ENCODE data around the gene CCDC201. TPM values are rescaled to one million over a fixed set of nuclear protein-coding genes. Genes with fewer than 3 reads are reported as not detected.

CCDC201 gene
- polyA plus RNA-seq, 4 donors: not detected

DNA sequence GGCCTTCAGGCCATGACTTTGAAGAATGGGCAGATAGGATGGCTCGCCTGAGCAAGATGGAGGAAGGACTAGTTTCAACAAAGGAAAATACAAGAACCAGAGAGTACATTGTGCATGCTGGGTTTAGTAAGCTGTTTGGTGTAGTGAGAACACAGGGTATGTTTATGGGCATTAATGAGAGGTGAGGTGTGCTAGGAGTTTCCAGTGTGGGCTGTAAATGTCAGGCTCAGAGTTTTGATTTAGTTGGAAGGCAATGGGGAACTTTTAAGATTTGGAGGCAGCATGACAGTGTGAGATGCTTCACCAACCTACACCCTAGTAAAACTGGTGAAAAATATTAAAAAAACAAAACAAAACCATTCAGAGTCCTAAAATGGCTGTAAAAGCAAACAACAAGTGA is 28.7 kb upstream of the CCDC201 start:
- Histone ChIP-seq H3K27ac (ENCODE audit: low read depth in 1 of 3, low read length in 2 of 3) (no peak overlapping the region), H3K4me1 (ENCODE audit: control insufficient read depth in 3 of 3, insufficient read depth in 2 of 3, low read depth in 1 of 3, low read length in 2 of 3) (no peaks in the 10 kb centered on the region), H3K9me3 (ENCODE audit: control insufficient read depth in 2 of 2, insufficient read depth in 1 of 2, low read depth in 1 of 2, low read length in 1 of 2) (no peaks in the 10 kb centered on the region), H3K4me3 (ENCODE audit: low read depth in 1 of 3, low read length in 3 of 3) (no peak overlapping the region), H3K36me3 (ENCODE audit: control insufficient read depth in 3 of 3, insufficient read depth in 2 of 3, low read depth in 1 of 3, low read length in 3 of 3) (no peaks in the 10 kb centered on the region), H3K27me3 (ENCODE audit: control insufficient read depth in 3 of 3, insufficient read depth in 3 of 3, low read length in 3 of 3) (no peaks in the 10 kb centered on the region)
- 79 to 81% (median 79%) methylated on average over 1 of the region's 1 CpG for whole genome bisulfite sequencing, 3 donors
- no peak for DNase-seq
- no peak for FAIRE-seq

DNA sequence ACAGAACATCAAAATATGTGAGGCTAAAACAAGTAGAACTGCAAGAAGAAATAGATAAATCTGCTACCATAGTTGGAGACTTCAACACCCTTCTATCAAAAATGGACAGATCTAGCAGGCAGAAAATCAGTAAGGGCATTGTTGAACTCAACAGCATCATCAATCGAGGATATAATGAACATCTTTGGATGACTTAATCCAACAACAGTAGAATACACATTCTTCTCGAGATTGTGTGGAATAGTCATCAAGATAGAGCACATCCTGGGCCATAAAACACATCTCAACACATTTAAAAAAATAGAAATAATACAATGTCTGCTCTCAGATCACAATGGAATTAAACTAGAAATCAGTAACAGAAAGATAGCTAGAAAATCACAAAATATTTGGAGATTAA is 25.3 kb upstream of the CCDC201 start:
- no peak overlapping the region for H3K4me3 ChIP-seq (ENCODE audit: low read depth in 1 of 3, low read length in 3 of 3)
- no peaks in the 10 kb centered on the region for H3K27me3 ChIP-seq (ENCODE audit: control insufficient read depth in 3 of 3, insufficient read depth in 3 of 3, low read length in 3 of 3)
- H3K27ac ChIP-seq (ENCODE audit: low read depth in 1 of 3, low read length in 2 of 3): no peak overlapping the region
- H3K9me3 ChIP-seq (ENCODE audit: control insufficient read depth in 2 of 2, insufficient read depth in 1 of 2, low read depth in 1 of 2, low read length in 1 of 2): no peaks in the 10 kb centered on the region
- FAIRE-seq (no peak), DNase-seq (no peak)
- 57 to 70% (median 62%) methylated on average over 2 of the region's 2 CpGs for WGBS, 3 donors
- no peaks in the 10 kb centered on the region for H3K36me3 ChIP-seq (ENCODE audit: control insufficient read depth in 3 of 3, insufficient read depth in 2 of 3, low read depth in 1 of 3, low read length in 3 of 3)
- no peaks in the 10 kb centered on the region for H3K4me1 ChIP-seq (ENCODE audit: control insufficient read depth in 3 of 3, insufficient read depth in 2 of 3, low read depth in 1 of 3, low read length in 2 of 3)

DNA sequence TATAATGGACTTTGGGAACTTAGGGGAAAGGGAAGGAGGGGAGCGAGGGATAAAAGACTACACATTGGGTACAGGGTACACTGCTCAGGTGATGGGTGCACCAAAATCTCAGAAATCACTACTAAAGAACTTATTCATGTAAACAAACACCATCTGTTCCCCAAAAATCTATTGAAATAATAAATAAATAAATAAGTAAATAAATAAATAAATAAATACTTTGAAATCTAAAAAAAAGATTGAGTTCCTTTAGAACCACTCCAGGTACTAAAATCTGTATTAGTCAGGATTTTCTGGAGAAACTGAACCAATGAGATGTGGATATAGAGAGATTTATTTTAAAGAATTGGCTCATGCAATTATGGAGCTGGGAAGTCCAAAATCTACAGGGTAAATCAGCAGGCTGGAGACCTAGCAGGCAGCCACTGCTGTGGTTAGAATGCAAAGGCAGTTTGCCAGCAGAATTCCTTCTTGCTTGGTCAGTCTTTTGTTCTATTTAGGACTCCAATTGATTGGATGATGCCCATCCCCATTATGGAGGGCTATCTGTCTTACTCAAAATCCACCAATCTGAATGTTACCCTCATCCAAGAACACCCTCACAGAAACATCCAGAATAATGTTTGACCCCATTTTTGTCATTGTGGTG is 24.3 kb upstream of the CCDC201 start:
- H3K27me3 ChIP-seq (ENCODE audit: control insufficient read depth in 3 of 3, insufficient read depth in 3 of 3, low read length in 3 of 3): peaks cover 0 to 4% (median 0%) of the 10 kb centered on the region in 3 donors
- WGBS, 3 donors: 93 to 100% (median 96%) methylated on average over 1 of the region's 1 CpG
- H3K4me1 ChIP-seq (ENCODE audit: control insufficient read depth in 3 of 3, insufficient read depth in 2 of 3, low read depth in 1 of 3, low read length in 2 of 3): no peaks in the 10 kb centered on the region
- no peaks in the 10 kb centered on the region for H3K36me3 ChIP-seq (ENCODE audit: control insufficient read depth in 3 of 3, insufficient read depth in 2 of 3, low read depth in 1 of 3, low read length in 3 of 3)
- no peak overlapping the region for H3K27ac ChIP-seq (ENCODE audit: low read depth in 1 of 3, low read length in 2 of 3)
- DNase-seq: no peak
- no peak for FAIRE-seq
- H3K9me3 ChIP-seq (ENCODE audit: control insufficient read depth in 2 of 2, insufficient read depth in 1 of 2, low read depth in 1 of 2, low read length in 1 of 2): no peaks in the 10 kb centered on the region
- H3K4me3 ChIP-seq (ENCODE audit: low read depth in 1 of 3, low read length in 3 of 3): no peak overlapping the region

DNA sequence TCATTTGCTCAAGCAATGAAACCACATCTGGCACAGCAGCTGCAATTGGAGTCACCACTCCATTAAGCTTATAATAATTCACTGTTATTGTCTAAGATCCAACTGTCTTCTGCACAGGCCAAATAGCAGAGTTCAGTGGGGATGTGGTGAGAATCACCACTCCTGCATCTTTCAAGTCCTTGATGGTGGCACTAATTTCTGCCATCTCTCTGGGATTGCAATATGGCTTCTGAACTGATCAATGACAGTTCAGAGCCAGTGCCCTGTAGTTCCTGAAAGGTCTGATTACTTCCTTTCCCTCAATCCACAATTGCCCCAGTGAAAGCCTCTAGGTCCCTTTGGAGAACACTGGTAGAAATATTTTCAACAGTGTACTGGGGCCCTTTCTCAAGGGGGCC is 21.8 kb upstream of the CCDC201 start:
- no peaks in the 10 kb centered on the region for H3K36me3 ChIP-seq (ENCODE audit: control insufficient read depth in 3 of 3, insufficient read depth in 2 of 3, low read depth in 1 of 3, low read length in 3 of 3)
- no peaks in the 10 kb centered on the region for H3K9me3 ChIP-seq (ENCODE audit: control insufficient read depth in 2 of 2, insufficient read depth in 1 of 2, low read depth in 1 of 2, low read length in 1 of 2)
- peaks cover 2 to 17% (median 3%) of the 10 kb centered on the region in 3 donors for H3K27me3 ChIP-seq (ENCODE audit: control insufficient read depth in 3 of 3, insufficient read depth in 3 of 3, low read length in 3 of 3)
- FAIRE-seq: no peak
- H3K27ac ChIP-seq (ENCODE audit: low read depth in 1 of 3, low read length in 2 of 3): no peak overlapping the region
- DNase-seq: no peak
- H3K4me3 ChIP-seq (ENCODE audit: low read depth in 1 of 3, low read length in 3 of 3): no peak overlapping the region
- no peaks in the 10 kb centered on the region for H3K4me1 ChIP-seq (ENCODE audit: control insufficient read depth in 3 of 3, insufficient read depth in 2 of 3, low read depth in 1 of 3, low read length in 2 of 3)

DNA sequence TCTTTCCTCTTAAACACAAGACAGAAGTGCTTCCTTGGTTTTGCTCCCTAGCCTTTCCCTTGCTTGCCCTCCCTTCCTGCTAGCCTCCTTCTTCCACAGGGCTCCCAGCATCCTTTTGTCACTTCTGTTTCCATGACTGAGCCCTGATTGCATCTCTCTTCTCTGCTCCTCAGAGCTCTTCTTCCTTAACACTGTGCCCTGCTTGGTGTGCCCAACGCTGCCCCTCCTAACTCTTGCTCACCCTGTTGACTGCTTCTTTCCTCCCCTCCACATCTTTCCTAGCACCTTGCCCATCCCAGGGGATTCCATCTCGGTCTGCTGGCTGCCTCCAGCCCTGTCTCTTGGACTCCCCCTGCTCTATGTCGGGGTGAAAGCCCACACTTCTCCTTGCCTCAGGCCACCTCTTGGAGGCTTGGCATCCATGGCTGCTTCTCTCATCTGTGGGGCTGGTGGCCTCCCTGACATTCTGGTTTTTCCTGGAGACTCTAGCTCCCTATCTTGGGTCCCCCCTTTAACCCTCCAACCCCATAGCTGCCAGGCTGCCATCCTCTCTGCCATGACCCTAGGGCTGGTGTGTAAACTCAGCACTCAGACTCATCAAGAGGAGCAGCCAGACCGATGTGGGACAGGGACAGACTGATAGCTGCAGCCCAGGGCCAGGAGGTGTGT is 21.2 kb upstream of the CCDC201 start:
- DNase-seq: no peak
- Histone ChIP-seq H3K27ac (ENCODE audit: low read depth in 1 of 3, low read length in 2 of 3) (no peak overlapping the region), H3K4me1 (ENCODE audit: control insufficient read depth in 3 of 3, insufficient read depth in 2 of 3, low read depth in 1 of 3, low read length in 2 of 3) (no peaks in the 10 kb centered on the region), H3K27me3 (ENCODE audit: control insufficient read depth in 3 of 3, insufficient read depth in 3 of 3, low read length in 3 of 3) (peaks cover 3 to 21% (median 7%) of the 10 kb centered on the region in 3 donors), H3K36me3 (ENCODE audit: control insufficient read depth in 3 of 3, insufficient read depth in 2 of 3, low read depth in 1 of 3, low read length in 3 of 3) (no peaks in the 10 kb centered on the region), H3K9me3 (ENCODE audit: control insufficient read depth in 2 of 2, insufficient read depth in 1 of 2, low read depth in 1 of 2, low read length in 1 of 2) (no peaks in the 10 kb centered on the region), H3K4me3 (ENCODE audit: low read depth in 1 of 3, low read length in 3 of 3) (no peak overlapping the region)
- WGBS, 3 donors: 56 to 72% (median 60%) methylated on average over 4 of the region's 4 CpGs
- FAIRE-seq: no peak

DNA sequence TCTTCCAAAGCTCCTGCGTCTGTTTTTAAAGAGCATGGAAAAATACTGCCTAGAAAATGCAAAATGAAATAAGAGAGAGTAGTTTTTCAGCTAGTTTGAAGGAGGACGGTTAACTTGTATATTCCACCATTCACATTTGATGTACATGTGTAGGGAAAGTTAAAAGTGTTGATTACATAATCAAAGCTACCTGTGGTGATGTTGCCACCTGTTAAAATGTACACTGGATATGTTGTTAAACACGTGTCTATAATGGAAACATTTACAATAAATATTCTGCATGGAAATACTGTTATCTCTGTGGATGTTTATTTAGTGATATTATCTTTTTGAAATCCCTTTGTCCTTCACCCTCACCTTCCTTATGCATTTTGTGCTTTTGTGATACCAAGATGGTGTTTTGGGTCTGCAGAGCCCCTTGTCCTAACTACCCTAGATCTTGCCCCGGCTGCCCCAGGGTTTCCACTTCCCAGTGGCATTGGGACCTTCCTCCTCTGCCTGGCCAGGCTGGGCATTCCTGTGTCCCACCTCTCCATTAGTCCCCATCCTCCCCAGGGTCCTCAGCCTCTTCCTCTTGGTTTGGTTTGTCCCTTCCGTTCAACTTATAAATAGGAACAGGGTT is 20.6 kb upstream of the CCDC201 start:
- no peaks in the 10 kb centered on the region for H3K36me3 ChIP-seq (ENCODE audit: control insufficient read depth in 3 of 3, insufficient read depth in 2 of 3, low read depth in 1 of 3, low read length in 3 of 3)
- 61 to 63% (median 63%) methylated on average over 5 of the region's 5 CpGs for WGBS, 3 donors
- no peaks in the 10 kb centered on the region for H3K9me3 ChIP-seq (ENCODE audit: control insufficient read depth in 2 of 2, insufficient read depth in 1 of 2, low read depth in 1 of 2, low read length in 1 of 2)
- FAIRE-seq (no peak), DNase-seq (no peak)
- no peak overlapping the region for H3K27ac ChIP-seq (ENCODE audit: low read depth in 1 of 3, low read length in 2 of 3)
- peaks cover 8 to 24% (median 9%) of the 10 kb centered on the region in 3 donors for H3K27me3 ChIP-seq (ENCODE audit: control insufficient read depth in 3 of 3, insufficient read depth in 3 of 3, low read length in 3 of 3)
- no peaks in the 10 kb centered on the region for H3K4me1 ChIP-seq (ENCODE audit: control insufficient read depth in 3 of 3, insufficient read depth in 2 of 3, low read depth in 1 of 3, low read length in 2 of 3)
- no peak overlapping the region for H3K4me3 ChIP-seq (ENCODE audit: low read depth in 1 of 3, low read length in 3 of 3)

DNA sequence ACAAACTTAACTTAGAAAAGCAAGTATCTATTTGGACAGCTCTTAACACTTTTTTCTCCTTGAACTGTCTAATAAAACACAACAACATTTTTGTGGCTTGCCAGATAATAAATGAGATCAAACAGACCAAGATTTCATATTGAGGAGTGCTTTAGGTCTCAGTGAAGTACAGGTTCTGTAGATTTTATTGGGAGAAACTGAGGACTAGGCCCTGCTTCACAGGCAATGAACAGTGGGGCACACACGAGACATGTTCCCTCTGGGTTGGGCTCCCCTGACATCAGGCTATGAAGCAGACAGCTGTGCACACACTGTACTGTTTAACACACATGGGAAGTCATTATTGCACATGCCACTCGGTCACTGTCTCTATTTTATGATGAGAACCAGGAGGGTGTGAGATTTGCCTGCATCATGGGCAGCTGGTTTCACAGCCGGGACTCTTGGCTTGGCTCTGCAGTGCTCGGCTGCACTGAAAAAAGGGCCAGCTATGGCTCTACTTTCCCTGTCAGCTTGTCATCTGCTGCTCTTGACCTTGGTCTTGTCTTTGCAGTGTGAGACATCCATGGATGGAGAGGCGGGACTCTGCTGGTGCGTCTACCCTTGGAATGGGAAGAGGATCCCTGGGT is 19.6 kb upstream of the CCDC201 start:
- no peak for DNase-seq
- WGBS, 3 donors: 60 to 75% (median 71%) methylated on average over 6 of the region's 6 CpGs
- H3K27me3 ChIP-seq (ENCODE audit: control insufficient read depth in 3 of 3, insufficient read depth in 3 of 3, low read length in 3 of 3): peaks cover 11 to 34% (median 12%) of the 10 kb centered on the region in 3 donors
- no peak overlapping the region for H3K27ac ChIP-seq (ENCODE audit: low read depth in 1 of 3, low read length in 2 of 3)
- no peaks in the 10 kb centered on the region for H3K36me3 ChIP-seq (ENCODE audit: control insufficient read depth in 3 of 3, insufficient read depth in 2 of 3, low read depth in 1 of 3, low read length in 3 of 3)
- FAIRE-seq: no peak
- no peak overlapping the region for H3K4me3 ChIP-seq (ENCODE audit: low read depth in 1 of 3, low read length in 3 of 3)
- H3K4me1 ChIP-seq (ENCODE audit: control insufficient read depth in 3 of 3, insufficient read depth in 2 of 3, low read depth in 1 of 3, low read length in 2 of 3): no peaks in the 10 kb centered on the region
- H3K9me3 ChIP-seq (ENCODE audit: control insufficient read depth in 2 of 2, insufficient read depth in 1 of 2, low read depth in 1 of 2, low read length in 1 of 2): no peaks in the 10 kb centered on the region

DNA sequence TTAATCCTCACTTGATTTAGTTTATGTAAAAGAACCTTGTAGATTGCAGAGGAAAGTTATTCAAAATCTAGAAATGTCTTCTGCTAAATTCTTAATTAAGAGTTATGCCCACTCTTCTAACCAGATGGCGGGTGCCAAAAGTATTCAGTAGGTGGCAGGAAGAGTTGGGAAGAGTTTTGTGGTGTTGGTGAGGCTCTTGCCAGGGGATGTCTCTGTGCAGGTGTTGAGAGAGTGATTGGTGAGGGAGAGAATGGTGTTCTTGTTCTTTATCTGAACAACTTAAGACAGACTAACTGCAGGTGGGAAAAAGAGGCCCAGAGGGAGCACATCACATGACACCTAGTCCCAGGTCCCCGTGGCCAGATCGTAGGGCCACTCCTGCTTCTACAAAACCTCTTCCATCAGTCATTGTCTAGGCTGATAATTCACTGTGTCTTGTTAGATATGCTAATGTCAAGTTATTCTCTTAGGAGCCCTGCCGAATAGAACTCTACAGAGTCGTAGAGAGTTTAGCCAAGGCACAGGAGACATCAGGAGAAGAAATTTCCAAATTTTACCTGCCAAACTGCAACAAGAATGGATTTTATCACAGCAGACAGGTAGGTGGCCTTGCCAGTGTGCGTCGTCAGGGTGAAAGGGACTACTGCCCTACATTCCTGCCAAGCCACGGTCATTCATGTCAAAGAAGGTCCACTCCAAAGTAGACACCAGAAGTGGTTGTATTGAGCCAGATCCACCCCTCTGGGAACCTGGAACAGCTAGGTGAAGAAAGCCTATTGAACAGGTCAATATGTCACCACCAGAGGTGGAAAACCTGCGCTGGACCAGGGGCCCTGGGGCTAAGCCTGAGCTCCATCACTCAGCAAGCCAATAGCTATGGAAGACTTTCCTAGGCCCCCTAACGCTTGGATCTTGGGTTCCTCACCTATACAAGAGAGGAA is 18.9 kb upstream of the CCDC201 start:
- FAIRE-seq (no peak), DNase-seq (no peak)
- H3K27me3 ChIP-seq (ENCODE audit: control insufficient read depth in 3 of 3, insufficient read depth in 3 of 3, low read length in 3 of 3): peaks cover 12 to 38% (median 14%) of the 10 kb centered on the region in 3 donors
- no peaks in the 10 kb centered on the region for H3K4me1 ChIP-seq (ENCODE audit: control insufficient read depth in 3 of 3, insufficient read depth in 2 of 3, low read depth in 1 of 3, low read length in 2 of 3)
- no peak overlapping the region for H3K4me3 ChIP-seq (ENCODE audit: low read depth in 1 of 3, low read length in 3 of 3)
- no peaks in the 10 kb centered on the region for H3K9me3 ChIP-seq (ENCODE audit: control insufficient read depth in 2 of 2, insufficient read depth in 1 of 2, low read depth in 1 of 2, low read length in 1 of 2)
- WGBS, 3 donors: 64 to 79% (median 64%) methylated on average over 10 of the region's 10 CpGs
- no peaks in the 10 kb centered on the region for H3K36me3 ChIP-seq (ENCODE audit: control insufficient read depth in 3 of 3, insufficient read depth in 2 of 3, low read depth in 1 of 3, low read length in 3 of 3)
- H3K27ac ChIP-seq (ENCODE audit: low read depth in 1 of 3, low read length in 2 of 3): no peak overlapping the region
